ENCODE measurements around the gene SMAD6. TPM values are rescaled to one million over a fixed set of nuclear protein-coding genes. Genes with fewer than 3 reads are reported as not detected.

SMAD6 gene
- total RNA-seq, 1 donor from 2014 or later: 2.7 TPM

DNA sequence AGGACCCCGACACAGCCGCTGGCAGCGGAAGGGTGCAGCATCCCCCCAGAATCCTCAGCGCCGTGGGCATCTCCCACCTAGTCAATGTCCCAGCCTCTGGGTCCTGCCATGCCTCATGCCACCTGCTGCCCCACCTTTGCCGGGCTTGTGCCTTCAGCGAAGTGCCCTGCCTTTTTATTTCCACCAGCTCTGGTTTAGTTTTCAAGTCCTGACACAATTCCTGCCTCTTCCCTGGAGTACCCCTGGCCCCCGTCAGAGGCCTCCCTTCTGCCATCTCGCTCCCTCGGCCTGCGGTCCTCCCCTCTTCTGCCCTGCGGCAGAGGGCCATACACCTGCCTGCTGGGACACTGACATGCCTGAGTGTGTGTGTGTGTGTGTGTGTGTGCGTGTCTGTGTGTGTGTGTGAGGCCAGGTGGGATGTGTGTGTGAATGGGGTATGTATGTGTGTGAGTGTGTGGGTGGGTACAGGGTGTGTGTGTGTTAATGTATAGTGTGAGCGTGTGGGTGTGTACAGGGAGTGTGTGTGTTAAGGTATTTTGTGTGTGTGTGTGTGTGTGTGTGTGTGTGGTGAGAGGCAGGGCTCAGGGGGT lies 129.9 kb downstream of the SMAD6 start:
- H3K36me3 ChIP-seq (ENCODE audit: insufficient read depth, low read length): no peaks in the 10 kb centered on the region
- no peak for FAIRE-seq
- peaks cover 9% of the 10 kb centered on the region for H3K4me1 ChIP-seq (ENCODE audit: insufficient read depth, low read length)
- H3K4me2 ChIP-seq (ENCODE audit: low read length): no peak overlapping the region
- peaks cover 5% of the 10 kb centered on the region for H3K4me1 Mint-ChIP-seq (ENCODE audit: low read depth, unreplicated experiment)
- peaks cover 7% of the 10 kb centered on the region for H3K27me3 Mint-ChIP-seq (ENCODE audit: low read depth, unreplicated experiment)
- H3K27me3 ChIP-seq (ENCODE audit: insufficient read depth, low read length): no peaks in the 10 kb centered on the region
- DNase-seq (ENCODE audit: low read depth): no peak
- no peaks in the 10 kb centered on the region for H3K36me3 Mint-ChIP-seq (ENCODE audit: low read depth, unreplicated experiment)
- no peak overlapping the region for H3K4me3 Mint-ChIP-seq (ENCODE audit: unreplicated experiment)
- H3K27ac Mint-ChIP-seq (ENCODE audit: unreplicated experiment): no peak overlapping the region
- no peak overlapping the region for H3K9ac ChIP-seq (ENCODE audit: low read length)
- H3K79me2 ChIP-seq (ENCODE audit: insufficient read depth, low read length): no peaks in the 10 kb centered on the region
- H4K20me1 ChIP-seq (ENCODE audit: insufficient read depth, low read length): no peaks in the 10 kb centered on the region
- no peak for TF ChIP-seq EZH2 (IDR thresholded peaks at IDR 0.05; ENCODE audit: insufficient read depth, low read length)
- TF ChIP-seq, protein P1, sequence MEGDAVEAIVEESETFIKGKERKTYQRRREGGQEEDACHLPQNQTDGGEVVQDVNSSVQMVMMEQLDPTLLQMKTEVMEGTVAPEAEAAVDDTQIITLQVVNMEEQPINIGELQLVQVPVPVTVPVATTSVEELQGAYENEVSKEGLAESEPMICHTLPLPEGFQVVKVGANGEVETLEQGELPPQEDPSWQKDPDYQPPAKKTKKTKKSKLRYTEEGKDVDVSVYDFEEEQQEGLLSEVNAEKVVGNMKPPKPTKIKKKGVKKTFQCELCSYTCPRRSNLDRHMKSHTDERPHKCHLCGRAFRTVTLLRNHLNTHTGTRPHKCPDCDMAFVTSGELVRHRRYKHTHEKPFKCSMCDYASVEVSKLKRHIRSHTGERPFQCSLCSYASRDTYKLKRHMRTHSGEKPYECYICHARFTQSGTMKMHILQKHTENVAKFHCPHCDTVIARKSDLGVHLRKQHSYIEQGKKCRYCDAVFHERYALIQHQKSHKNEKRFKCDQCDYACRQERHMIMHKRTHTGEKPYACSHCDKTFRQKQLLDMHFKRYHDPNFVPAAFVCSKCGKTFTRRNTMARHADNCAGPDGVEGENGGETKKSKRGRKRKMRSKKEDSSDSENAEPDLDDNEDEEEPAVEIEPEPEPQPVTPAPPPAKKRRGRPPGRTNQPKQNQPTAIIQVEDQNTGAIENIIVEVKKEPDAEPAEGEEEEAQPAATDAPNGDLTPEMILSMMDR (IDR thresholded peaks at IDR 0.05; ENCODE audit: insufficient read depth, low read depth, low read length): no peak
- no peaks in the 10 kb centered on the region for H3K9me3 ChIP-seq (ENCODE audit: insufficient read depth, low read depth, low read length)
- peaks cover 3% of the 10 kb centered on the region for H3K9me3 Mint-ChIP-seq (ENCODE audit: unreplicated experiment)
- no peak overlapping the region for H2AFZ ChIP-seq (ENCODE audit: low read depth, low read length)
- H3K4me3 ChIP-seq (ENCODE audit: insufficient read depth, low read depth, low read length): no peak overlapping the region
- no peak overlapping the region for H3K27ac ChIP-seq (ENCODE audit: low read depth, low read length)

Other genes with a start within 250 kb of the SMAD6 start
- 11.5 and 12.7 TPM in 2 replicates for gene SNAPC5, start 204.5 kb upstream of the SMAD6 start, total RNA-seq
- 2,056 and 2,248 TPM in 2 replicates for gene RPL4, start 197.4 kb upstream of the SMAD6 start, total RNA-seq
- gene ZWILCH, start 196.9 kb upstream of the SMAD6 start, total RNA-seq: 15.5 and 18.1 TPM in 2 replicates
- gene LCTL, start 136.2 kb upstream of the SMAD6 start, total RNA-seq: 12.8 and 13.2 TPM in 2 replicates

All from astrocyte (in vitro differentiated cells and primary cell).